ENCODE data around the gene ERO1B. TPM values are rescaled to one million over a fixed set of nuclear protein-coding genes. Genes with fewer than 3 reads are reported as not detected.

ERO1B gene
- polyA plus RNA-seq, 4 donors = 2.4 to 6.7 (median 3.6) TPM

DNA sequence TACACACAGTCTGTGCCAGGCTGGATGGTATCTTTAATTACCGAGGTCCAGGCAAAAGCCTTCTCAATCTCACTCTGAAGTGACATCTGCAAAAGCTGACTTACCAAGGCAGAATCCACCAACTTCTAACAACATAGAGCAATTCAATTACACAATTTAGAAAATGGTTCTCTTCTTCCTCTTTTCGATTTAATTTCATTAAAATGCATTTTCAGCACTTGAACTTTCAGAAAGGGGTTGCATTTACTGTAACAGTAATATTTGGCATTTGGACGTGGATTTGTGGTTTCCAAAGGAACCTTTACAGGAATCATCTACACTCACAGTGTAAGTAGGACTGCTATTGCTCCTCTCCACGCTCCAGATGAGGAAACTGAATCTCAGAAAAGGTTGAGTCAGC is 53.3 kb downstream of the ERO1B start:
- Histone ChIP-seq H3K27me3 (ENCODE audit: control insufficient read depth in 3 of 3, insufficient read depth in 3 of 3, low read length in 3 of 3) (no peaks in the 10 kb centered on the region), H3K4me3 (ENCODE audit: low read depth in 1 of 3, low read length in 3 of 3) (no peak overlapping the region), H3K9me3 (ENCODE audit: control insufficient read depth in 2 of 2, insufficient read depth in 1 of 2, low read depth in 1 of 2, low read length in 1 of 2) (no peaks in the 10 kb centered on the region), H3K4me1 (ENCODE audit: control insufficient read depth in 3 of 3, insufficient read depth in 2 of 3, low read depth in 1 of 3, low read length in 2 of 3) (no peaks in the 10 kb centered on the region), H3K36me3 (ENCODE audit: control insufficient read depth in 3 of 3, insufficient read depth in 2 of 3, low read depth in 1 of 3, low read length in 3 of 3) (peaks cover 0 to 2% (median 1%) of the 10 kb centered on the region in 3 donors), H3K27ac (ENCODE audit: low read depth in 1 of 3, low read length in 2 of 3) (no peak overlapping the region)
- FAIRE-seq (no peak), DNase-seq (no peak)
- 85 to 95% (median 95%) methylated on average over 4 of the region's 4 CpGs for WGBS, 3 donors

DNA sequence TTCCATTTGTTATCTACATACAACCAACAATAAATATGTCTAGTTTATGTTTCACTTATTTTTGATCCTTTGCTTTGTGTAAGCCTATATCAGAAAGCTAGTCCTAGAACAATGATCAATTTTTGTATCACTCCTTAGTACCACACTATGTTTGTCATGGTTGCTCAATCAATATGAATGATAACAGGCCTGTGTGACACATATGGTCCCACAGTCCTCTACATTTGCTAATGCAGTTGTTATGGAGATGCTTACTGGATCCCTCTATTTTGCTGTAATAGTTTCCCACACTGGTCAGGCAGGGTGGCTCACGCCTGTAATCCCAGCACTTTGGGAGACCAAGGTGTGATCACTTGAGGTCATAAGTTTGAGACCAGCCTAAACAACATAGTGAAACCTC is 59.1 kb downstream of the ERO1B start:
- Histone ChIP-seq H3K27me3 (ENCODE audit: control insufficient read depth in 3 of 3, insufficient read depth in 3 of 3, low read length in 3 of 3) (no peaks in the 10 kb centered on the region), H3K9me3 (ENCODE audit: control insufficient read depth in 2 of 2, insufficient read depth in 1 of 2, low read depth in 1 of 2, low read length in 1 of 2) (no peaks in the 10 kb centered on the region), H3K4me1 (ENCODE audit: control insufficient read depth in 3 of 3, insufficient read depth in 2 of 3, low read depth in 1 of 3, low read length in 2 of 3) (no peaks in the 10 kb centered on the region), H3K4me3 (ENCODE audit: low read depth in 1 of 3, low read length in 3 of 3) (no peak overlapping the region), H3K36me3 (ENCODE audit: control insufficient read depth in 3 of 3, insufficient read depth in 2 of 3, low read depth in 1 of 3, low read length in 3 of 3) (peaks cover 0 to 2% (median 0%) of the 10 kb centered on the region in 3 donors), H3K27ac (ENCODE audit: low read depth in 1 of 3, low read length in 2 of 3) (no peak overlapping the region)
- 98 to 100% (median 100%) methylated on average over 1 of the region's 1 CpG for WGBS, 3 donors
- DNase-seq (no peak), FAIRE-seq (no peak)

DNA sequence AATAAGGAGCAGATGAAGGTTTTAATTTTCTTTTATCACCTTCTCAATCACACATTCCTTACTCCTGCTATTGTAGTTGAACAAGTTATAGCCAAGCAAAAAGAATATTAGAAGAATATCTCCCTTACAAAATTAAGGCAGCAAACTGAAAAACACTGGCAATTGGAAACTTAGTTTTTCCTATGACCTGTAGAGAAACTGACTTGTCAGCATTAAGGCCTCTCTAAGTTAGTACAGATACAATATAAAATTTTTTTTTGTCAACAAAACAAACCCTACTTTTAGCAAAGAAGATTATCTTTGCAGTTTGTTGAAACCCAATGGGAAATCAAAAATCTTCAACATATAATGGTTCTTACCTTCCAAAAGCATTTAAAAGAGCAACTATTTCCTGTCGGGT is 61.3 kb downstream of the ERO1B start:
- Histone ChIP-seq H3K36me3 (ENCODE audit: control insufficient read depth in 3 of 3, insufficient read depth in 2 of 3, low read depth in 1 of 3, low read length in 3 of 3) (peaks cover 0 to under 1% (median 0%) of the 10 kb centered on the region in 3 donors), H3K4me1 (ENCODE audit: control insufficient read depth in 3 of 3, insufficient read depth in 2 of 3, low read depth in 1 of 3, low read length in 2 of 3) (no peaks in the 10 kb centered on the region), H3K9me3 (ENCODE audit: control insufficient read depth in 2 of 2, insufficient read depth in 1 of 2, low read depth in 1 of 2, low read length in 1 of 2) (no peaks in the 10 kb centered on the region), H3K27ac (ENCODE audit: low read depth in 1 of 3, low read length in 2 of 3) (no peak overlapping the region), H3K4me3 (ENCODE audit: low read depth in 1 of 3, low read length in 3 of 3) (no peak overlapping the region), H3K27me3 (ENCODE audit: control insufficient read depth in 3 of 3, insufficient read depth in 3 of 3, low read length in 3 of 3) (no peaks in the 10 kb centered on the region)
- FAIRE-seq (no peak), DNase-seq (no peak)
- WGBS, 3 donors = 91 to 98% (median 98%) methylated on average over 1 of the region's 1 CpG

DNA sequence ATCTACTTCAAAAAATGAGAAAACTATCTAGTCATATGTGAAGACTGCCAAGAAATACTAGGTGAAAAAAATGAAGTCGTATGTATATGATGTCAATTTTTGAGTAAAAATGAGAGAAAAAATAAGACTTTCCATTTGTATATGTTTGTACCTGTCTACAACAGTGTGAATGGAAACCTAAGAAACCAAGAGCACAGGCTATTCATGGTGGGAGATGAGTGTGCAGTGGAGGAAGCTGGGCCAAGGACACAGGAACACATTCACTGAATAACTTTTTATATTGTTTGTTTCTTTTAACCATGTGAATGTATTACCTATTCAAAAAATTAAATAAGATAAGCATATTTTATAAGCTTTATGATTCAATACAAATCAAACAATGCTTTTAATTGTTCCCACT is 67.0 kb downstream of the ERO1B start:
- Histone ChIP-seq H3K27ac (ENCODE audit: low read depth in 1 of 3, low read length in 2 of 3) (no peak overlapping the region), H3K9me3 (ENCODE audit: control insufficient read depth in 2 of 2, insufficient read depth in 1 of 2, low read depth in 1 of 2, low read length in 1 of 2) (no peaks in the 10 kb centered on the region), H3K4me3 (ENCODE audit: low read depth in 1 of 3, low read length in 3 of 3) (no peak overlapping the region), H3K27me3 (ENCODE audit: control insufficient read depth in 3 of 3, insufficient read depth in 3 of 3, low read length in 3 of 3) (no peaks in the 10 kb centered on the region), H3K4me1 (ENCODE audit: control insufficient read depth in 3 of 3, insufficient read depth in 2 of 3, low read depth in 1 of 3, low read length in 2 of 3) (no peaks in the 10 kb centered on the region), H3K36me3 (ENCODE audit: control insufficient read depth in 3 of 3, insufficient read depth in 2 of 3, low read depth in 1 of 3, low read length in 3 of 3) (peaks cover 0 to 4% (median 0%) of the 10 kb centered on the region in 3 donors)
- DNase-seq = no peak
- WGBS, 3 donors = 76 to 84% (median 80%) methylated on average over 1 of the region's 1 CpG
- FAIRE-seq = no peak

DNA sequence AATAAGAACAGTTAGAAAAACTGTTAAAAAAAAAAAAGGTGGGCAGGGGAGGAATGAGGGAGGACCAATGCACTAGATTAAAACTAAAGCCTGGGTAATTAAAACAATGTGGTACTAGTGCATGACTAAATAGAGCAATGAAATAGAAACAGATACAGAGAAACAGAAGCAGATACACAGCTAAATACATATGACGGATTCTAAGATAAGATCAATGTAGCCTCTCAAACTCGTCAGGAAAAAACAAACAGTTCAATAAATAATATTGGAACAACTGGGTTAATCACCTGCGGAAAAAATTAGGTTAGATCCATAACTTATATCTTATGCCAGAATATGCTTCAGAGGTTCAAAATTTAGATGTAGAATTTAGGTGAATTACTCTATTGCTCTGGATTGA is 68.2 kb downstream of the ERO1B start:
- WGBS, 3 donors = 80 to 92% (median 91%) methylated on average over 3 of the region's 3 CpGs
- H3K27me3 ChIP-seq (ENCODE audit: control insufficient read depth in 3 of 3, insufficient read depth in 3 of 3, low read length in 3 of 3) = no peaks in the 10 kb centered on the region
- no peak overlapping the region for H3K4me3 ChIP-seq (ENCODE audit: low read depth in 1 of 3, low read length in 3 of 3)
- FAIRE-seq (no peak), DNase-seq (no peak)
- no peaks in the 10 kb centered on the region for H3K9me3 ChIP-seq (ENCODE audit: control insufficient read depth in 2 of 2, insufficient read depth in 1 of 2, low read depth in 1 of 2, low read length in 1 of 2)
- H3K27ac ChIP-seq (ENCODE audit: low read depth in 1 of 3, low read length in 2 of 3) = no peak overlapping the region
- H3K36me3 ChIP-seq (ENCODE audit: control insufficient read depth in 3 of 3, insufficient read depth in 2 of 3, low read depth in 1 of 3, low read length in 3 of 3) = peaks cover 0 to 7% (median 0%) of the 10 kb centered on the region in 3 donors
- H3K4me1 ChIP-seq (ENCODE audit: control insufficient read depth in 3 of 3, insufficient read depth in 2 of 3, low read depth in 1 of 3, low read length in 2 of 3) = no peaks in the 10 kb centered on the region

DNA sequence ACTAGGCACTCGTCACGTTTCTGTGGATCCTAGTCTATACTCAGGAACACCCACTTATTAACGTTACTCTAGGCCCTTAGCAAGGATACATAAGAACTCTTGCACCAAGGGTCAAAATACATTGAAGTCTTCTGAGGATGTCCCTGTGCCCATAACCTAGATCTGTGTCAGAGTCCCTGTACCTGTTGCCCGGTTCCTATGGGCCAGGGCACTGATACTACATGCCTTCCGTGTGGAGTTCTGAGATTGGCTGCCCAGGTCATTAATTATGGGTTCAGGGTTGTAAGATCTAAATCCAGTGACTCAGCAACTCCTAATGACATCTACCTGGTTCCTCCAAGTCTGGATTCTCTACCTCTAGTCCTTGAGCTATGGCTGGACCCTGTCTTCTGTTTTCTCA is 69.9 kb downstream of the ERO1B start:
- no peak overlapping the region for H3K27ac ChIP-seq (ENCODE audit: low read depth in 1 of 3, low read length in 2 of 3)
- WGBS, 3 donors = 94 to 98% (median 96%) methylated on average over 5 of the region's 5 CpGs
- peaks cover 0 to 7% (median 0%) of the 10 kb centered on the region in 3 donors for H3K36me3 ChIP-seq (ENCODE audit: control insufficient read depth in 3 of 3, insufficient read depth in 2 of 3, low read depth in 1 of 3, low read length in 3 of 3)
- H3K27me3 ChIP-seq (ENCODE audit: control insufficient read depth in 3 of 3, insufficient read depth in 3 of 3, low read length in 3 of 3) = no peaks in the 10 kb centered on the region
- no peaks in the 10 kb centered on the region for H3K9me3 ChIP-seq (ENCODE audit: control insufficient read depth in 2 of 2, insufficient read depth in 1 of 2, low read depth in 1 of 2, low read length in 1 of 2)
- no peak for FAIRE-seq
- H3K4me3 ChIP-seq (ENCODE audit: low read depth in 1 of 3, low read length in 3 of 3) = no peak overlapping the region
- H3K4me1 ChIP-seq (ENCODE audit: control insufficient read depth in 3 of 3, insufficient read depth in 2 of 3, low read depth in 1 of 3, low read length in 2 of 3) = no peaks in the 10 kb centered on the region
- DNase-seq = no peak

DNA sequence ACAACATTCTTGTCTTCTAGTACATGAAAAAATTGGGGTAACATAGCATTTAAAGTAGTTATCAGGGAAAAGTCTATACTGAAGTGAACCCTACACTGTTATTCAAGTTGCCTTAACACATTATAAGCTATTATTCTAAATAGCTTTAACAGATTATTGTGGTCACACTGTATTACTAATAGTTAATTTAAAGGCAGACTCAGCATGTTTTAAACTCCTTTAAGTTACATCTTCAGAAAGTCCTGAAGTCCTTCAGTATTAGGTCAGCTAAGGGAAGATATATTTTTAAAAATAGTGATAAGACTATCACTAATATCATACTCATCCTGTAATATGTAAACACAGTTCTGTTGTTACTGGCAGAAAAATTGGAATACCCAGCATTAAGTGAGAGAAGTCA is 72.0 kb downstream of the ERO1B start:
- DNase-seq = no peak
- no peak for FAIRE-seq
- no peaks in the 10 kb centered on the region for H3K4me1 ChIP-seq (ENCODE audit: control insufficient read depth in 3 of 3, insufficient read depth in 2 of 3, low read depth in 1 of 3, low read length in 2 of 3)
- no peaks in the 10 kb centered on the region for H3K27me3 ChIP-seq (ENCODE audit: control insufficient read depth in 3 of 3, insufficient read depth in 3 of 3, low read length in 3 of 3)
- H3K36me3 ChIP-seq (ENCODE audit: control insufficient read depth in 3 of 3, insufficient read depth in 2 of 3, low read depth in 1 of 3, low read length in 3 of 3) = peaks cover 0 to 7% (median 3%) of the 10 kb centered on the region in 3 donors
- no peak overlapping the region for H3K4me3 ChIP-seq (ENCODE audit: low read depth in 1 of 3, low read length in 3 of 3)
- H3K27ac ChIP-seq (ENCODE audit: low read depth in 1 of 3, low read length in 2 of 3) = no peak overlapping the region
- no peaks in the 10 kb centered on the region for H3K9me3 ChIP-seq (ENCODE audit: control insufficient read depth in 2 of 2, insufficient read depth in 1 of 2, low read depth in 1 of 2, low read length in 1 of 2)

DNA sequence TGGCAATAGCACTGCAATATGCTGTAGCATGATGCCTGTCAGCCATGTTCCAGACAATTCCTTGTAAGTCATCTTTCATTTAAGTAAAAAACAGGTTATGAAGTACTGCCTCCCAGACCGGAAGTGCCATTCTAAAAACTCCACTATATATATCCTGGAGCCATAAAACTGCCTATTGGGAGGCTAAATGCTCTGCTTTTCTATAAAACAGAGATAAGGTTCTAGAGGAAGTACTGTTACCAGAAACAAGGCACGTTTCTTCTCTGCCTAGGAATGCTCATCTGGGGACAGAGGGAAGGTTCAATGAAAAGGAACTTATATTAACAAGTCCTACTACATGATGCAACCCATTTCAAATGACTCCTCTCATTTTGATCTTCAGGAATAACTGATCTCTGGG is 72.6 kb downstream of the ERO1B start:
- H3K27ac ChIP-seq (ENCODE audit: low read depth in 1 of 3, low read length in 2 of 3) = no peak overlapping the region
- no peak overlapping the region for H3K4me3 ChIP-seq (ENCODE audit: low read depth in 1 of 3, low read length in 3 of 3)
- DNase-seq (peak in 1 of 2 donors; percentile 5), FAIRE-seq (no peak)
- no peaks in the 10 kb centered on the region for H3K27me3 ChIP-seq (ENCODE audit: control insufficient read depth in 3 of 3, insufficient read depth in 3 of 3, low read length in 3 of 3)
- no peaks in the 10 kb centered on the region for H3K9me3 ChIP-seq (ENCODE audit: control insufficient read depth in 2 of 2, insufficient read depth in 1 of 2, low read depth in 1 of 2, low read length in 1 of 2)
- WGBS, 3 donors = 28 to 50% (median 47%) methylated on average over 2 of the region's 2 CpGs
- H3K4me1 ChIP-seq (ENCODE audit: control insufficient read depth in 3 of 3, insufficient read depth in 2 of 3, low read depth in 1 of 3, low read length in 2 of 3) = no peaks in the 10 kb centered on the region
- peaks cover 0 to 7% (median 3%) of the 10 kb centered on the region in 3 donors for H3K36me3 ChIP-seq (ENCODE audit: control insufficient read depth in 3 of 3, insufficient read depth in 2 of 3, low read depth in 1 of 3, low read length in 3 of 3)

DNA sequence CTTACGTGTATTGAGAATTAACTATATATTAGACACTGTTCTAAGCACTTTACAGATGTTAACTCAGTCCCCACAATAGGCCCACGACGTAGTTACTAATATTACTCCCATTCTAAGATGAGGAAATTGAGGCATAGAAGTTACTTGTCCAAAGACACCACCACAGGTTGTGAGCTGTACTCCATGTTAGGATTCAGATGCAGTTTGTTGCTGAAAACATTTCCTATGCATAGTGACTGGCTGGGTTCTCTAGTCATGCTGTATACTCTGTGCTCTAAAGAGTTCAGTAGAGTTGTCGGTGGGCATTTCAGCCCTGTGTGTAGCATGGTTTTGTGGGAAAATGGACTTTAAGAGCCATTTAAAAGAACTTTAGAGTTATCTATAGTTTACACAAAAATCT is 74.2 kb downstream of the ERO1B start:
- Histone ChIP-seq H3K4me1 (ENCODE audit: control insufficient read depth in 3 of 3, insufficient read depth in 2 of 3, low read depth in 1 of 3, low read length in 2 of 3) (no peaks in the 10 kb centered on the region), H3K36me3 (ENCODE audit: control insufficient read depth in 3 of 3, insufficient read depth in 2 of 3, low read depth in 1 of 3, low read length in 3 of 3) (peaks cover 0 to 7% (median 3%) of the 10 kb centered on the region in 3 donors), H3K27ac (ENCODE audit: low read depth in 1 of 3, low read length in 2 of 3) (no peak overlapping the region), H3K4me3 (ENCODE audit: low read depth in 1 of 3, low read length in 3 of 3) (no peak overlapping the region), H3K9me3 (ENCODE audit: control insufficient read depth in 2 of 2, insufficient read depth in 1 of 2, low read depth in 1 of 2, low read length in 1 of 2) (peaks cover 0 to under 1% of the 10 kb centered on the region in 2 donors), H3K27me3 (ENCODE audit: control insufficient read depth in 3 of 3, insufficient read depth in 3 of 3, low read length in 3 of 3) (no peaks in the 10 kb centered on the region)
- DNase-seq = no peak
- no peak for FAIRE-seq
- WGBS, 3 donors = 94 to 97% (median 96%) methylated on average over 4 of the region's 4 CpGs

All from small intestine (tissue), 7 donors.